Tibial nerve (tissue), 3 donors: ENCODE results near the gene KRT28.

ENCODE experiments used
- POLR2A ChIP-seq, 2 donors: fragments of 450-650 bp; IDR thresholded peaks; one replicate each; pipeline ENCODE4 v1.6.1; 2017; ENCODE audit warnings: antibody characterized with exemption in 2 of 2, mild to moderate bottlenecking in 2 of 2, moderate library complexity in 2 of 2
- TF ChIP-seq, protein P1 (sequence below), 5 experiments: fragments of 200-600 bp in 3 of 5; fragments of 450-650 bp in 2 of 5; sonication (generic) in 3 of 5; IDR thresholded peaks; one replicate each; pipeline ENCODE4 v1.5.1; 2016 to 2019; ENCODE audit warnings: antibody characterized with exemption in 5 of 5, mild to moderate bottlenecking in 3 of 5, moderate library complexity in 2 of 5

GRCh38 chr17:40796846-40797245 is 2.9 kb downstream of the KRT28 start:
- TF ChIP-seq, protein P1, sequence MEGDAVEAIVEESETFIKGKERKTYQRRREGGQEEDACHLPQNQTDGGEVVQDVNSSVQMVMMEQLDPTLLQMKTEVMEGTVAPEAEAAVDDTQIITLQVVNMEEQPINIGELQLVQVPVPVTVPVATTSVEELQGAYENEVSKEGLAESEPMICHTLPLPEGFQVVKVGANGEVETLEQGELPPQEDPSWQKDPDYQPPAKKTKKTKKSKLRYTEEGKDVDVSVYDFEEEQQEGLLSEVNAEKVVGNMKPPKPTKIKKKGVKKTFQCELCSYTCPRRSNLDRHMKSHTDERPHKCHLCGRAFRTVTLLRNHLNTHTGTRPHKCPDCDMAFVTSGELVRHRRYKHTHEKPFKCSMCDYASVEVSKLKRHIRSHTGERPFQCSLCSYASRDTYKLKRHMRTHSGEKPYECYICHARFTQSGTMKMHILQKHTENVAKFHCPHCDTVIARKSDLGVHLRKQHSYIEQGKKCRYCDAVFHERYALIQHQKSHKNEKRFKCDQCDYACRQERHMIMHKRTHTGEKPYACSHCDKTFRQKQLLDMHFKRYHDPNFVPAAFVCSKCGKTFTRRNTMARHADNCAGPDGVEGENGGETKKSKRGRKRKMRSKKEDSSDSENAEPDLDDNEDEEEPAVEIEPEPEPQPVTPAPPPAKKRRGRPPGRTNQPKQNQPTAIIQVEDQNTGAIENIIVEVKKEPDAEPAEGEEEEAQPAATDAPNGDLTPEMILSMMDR (IDR thresholded peaks at IDR 0.05) = no peak
- TF ChIP-seq POLR2A (IDR thresholded peaks at IDR 0.05) = no peak
